Medulla oblongata (tissue), 1 donor: Measurements from ENCODE around the gene COL21A1.

Experiments
- DNase-seq: peaks from one replicate; pipeline ENCODE4 v3.0.0-alpha.2; 2015; ENCODE audit errors: extremely low spot score

Gene COL21A1

DNA sequence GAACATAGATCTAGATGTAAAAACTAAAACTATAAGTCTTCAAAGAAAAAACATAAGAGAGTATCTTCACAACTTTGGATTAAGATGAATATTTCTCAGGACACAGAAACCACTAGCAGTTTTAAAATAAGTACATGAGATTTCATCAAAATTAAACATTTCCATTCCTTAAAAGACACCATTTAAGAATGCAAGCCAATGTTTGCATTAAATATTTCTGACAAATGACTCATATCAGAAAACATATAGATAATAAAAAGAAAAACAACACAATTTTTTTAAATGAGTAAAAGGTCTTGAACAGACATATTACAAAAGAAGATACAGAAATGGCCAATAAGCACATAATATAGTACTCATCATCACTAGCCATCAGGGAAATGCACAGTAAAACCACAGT, 59.7 kb downstream of the COL21A1 start:
- no peak for DNase-seq

DNA sequence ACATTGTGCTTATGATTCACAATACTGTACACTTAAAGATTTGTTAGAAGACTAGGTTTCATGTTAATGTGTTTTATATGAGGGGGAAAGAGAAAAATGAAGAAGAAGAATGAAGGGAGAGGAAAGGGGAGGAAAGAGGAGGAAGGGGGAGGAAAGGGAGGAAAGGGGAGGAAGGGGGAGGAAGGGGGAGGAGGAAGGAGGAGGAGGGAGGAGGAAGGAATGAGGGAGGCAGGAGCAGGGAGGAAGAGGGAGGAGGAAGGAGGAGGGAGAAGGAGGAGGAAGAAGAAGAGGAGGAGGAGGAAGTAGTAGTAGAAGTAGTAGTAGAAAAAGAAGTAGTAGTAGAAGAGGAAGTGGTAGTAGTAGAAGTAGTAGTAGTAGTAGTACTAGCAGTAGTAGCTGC, 70.6 kb downstream of the COL21A1 start:
- no peak for DNase-seq

GRCh38 chr6:56173228-56173627, 74.2 kb downstream of the COL21A1 start:
- no peak for DNase-seq

DNA sequence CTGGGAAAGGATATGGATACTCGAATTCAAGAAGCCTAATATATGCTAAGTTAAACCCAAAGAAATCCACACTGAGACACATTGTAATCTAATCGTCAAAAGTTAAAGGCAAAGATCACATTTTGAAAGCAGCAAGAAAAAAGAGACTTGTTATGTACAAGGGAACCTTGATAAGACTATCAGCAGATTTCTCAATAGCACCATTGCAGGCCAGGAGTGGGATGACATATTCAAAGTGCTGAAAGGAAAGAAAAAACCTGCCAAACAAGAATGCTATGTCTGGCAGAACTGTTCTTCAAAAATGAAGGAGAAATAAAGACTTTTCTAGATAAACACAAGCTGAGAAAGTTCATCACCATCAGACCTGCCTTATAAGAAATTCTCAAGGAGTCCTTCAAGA, 75.2 kb downstream of the COL21A1 start:
- no peak for DNase-seq

- no peak for DNase-seq
These were observed 78.0 kb downstream of the COL21A1 start for GRCh38 chr6:56169366-56169765.

GRCh38 chr6:56168596-56168995, 78.8 kb downstream of the COL21A1 start:
- no peak for DNase-seq

DNA sequence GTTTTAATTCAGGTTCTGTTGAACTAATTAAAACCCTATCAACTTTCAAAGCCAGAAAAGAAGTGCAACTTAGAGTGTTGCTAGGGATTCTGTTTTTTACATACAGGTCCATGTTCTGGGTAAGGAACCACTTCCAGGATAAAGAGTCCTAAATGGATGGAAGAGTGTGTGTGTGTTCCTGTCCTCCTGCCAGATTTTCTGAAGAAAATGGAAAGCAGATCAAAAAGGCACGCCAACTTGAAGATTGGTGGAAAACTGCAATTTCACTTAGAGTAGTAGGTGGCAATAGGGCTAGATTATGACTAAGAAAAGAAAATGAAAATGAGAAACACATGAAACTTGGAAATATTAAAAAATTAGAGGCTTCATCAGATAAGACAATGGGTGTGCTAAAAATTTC, 85.3 kb downstream of the COL21A1 start:
- DNase-seq: no peak

DNA sequence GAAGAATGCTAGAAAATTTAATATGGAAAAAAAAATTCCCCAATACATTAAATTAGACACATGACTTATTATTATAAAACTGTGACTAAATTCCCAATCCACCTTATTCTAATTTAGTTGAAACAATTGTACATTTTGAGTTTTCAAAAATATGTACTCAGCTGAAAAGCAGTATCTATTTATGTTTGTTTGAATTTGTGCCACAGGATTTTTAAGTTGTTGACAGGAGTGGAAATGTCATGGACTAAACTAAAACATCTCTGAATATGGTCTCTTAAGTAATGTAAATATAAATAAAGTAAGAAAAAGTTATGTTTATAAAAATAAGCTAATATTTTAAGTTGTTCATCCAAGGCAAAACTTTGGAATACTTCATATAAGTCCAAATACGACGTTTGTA, 86.9 kb downstream of the COL21A1 start:
- DNase-seq: no peak

DNA sequence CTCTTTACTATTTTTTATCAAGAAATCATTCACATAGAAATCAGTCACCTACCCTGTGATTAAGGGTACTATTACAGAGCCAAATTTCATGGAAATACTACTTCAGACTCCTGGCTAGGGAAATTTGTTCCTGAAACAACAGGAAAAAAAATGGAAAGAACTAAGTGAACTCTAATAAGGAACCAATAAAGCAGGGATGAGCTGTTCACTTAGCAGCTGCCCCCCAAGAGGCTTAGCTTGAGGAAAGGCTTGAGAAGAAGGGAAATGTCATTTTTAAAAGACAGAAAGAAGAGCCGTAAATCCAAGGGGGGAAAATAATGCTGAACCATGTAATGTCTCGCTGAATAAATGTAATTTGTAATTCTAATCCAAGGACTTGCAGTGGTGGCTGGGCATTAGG, 88.8 kb downstream of the COL21A1 start:
- DNase-seq: no peak

DNA sequence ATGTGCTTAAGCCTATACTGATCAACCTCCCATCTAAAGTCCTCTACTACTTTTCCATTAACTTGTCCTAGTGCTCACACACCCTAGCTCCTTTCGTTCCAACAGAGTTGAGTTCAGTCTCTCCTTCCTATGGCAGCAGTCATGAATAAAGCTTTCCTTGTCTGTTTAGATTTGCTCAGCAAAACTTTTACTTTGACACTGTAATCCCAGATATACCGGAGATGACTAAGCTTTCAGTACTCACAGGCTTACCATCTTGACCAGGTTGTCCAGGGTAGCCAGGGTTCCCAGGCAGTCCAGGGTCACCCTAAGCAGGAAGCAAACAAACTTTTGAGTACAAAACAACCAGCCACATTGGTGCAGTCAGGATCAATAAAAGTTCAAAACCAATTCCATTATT, 90.7 kb downstream of the COL21A1 start:
- DNase-seq: no peak

- DNase-seq: no peak
These were observed 91.7 kb downstream of the COL21A1 start for GRCh38 chr6:56155634-56156141.

DNA sequence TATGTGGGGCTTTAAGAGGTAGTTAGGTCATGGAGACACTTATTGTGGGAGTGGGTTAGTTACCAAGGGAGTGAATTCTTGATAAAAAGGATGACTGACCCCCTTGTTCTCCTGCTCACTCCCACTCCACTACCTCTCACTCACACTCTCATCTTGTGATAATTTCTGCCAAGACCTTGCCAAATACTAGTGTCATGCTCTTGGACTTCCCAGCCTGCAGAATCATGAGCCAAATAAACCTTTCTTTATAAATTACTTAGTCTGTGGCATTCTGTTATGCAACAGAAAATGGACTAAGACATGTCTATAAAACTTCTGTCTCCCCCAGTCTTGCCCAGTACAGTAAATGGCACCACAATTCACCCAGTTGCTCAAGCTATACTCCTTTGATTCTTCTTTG, 93.3 kb downstream of the COL21A1 start:
- no peak for DNase-seq

- DNase-seq: no peak
These were observed 94.8 kb downstream of the COL21A1 start for GRCh38 chr6:56152611-56153010.

DNA sequence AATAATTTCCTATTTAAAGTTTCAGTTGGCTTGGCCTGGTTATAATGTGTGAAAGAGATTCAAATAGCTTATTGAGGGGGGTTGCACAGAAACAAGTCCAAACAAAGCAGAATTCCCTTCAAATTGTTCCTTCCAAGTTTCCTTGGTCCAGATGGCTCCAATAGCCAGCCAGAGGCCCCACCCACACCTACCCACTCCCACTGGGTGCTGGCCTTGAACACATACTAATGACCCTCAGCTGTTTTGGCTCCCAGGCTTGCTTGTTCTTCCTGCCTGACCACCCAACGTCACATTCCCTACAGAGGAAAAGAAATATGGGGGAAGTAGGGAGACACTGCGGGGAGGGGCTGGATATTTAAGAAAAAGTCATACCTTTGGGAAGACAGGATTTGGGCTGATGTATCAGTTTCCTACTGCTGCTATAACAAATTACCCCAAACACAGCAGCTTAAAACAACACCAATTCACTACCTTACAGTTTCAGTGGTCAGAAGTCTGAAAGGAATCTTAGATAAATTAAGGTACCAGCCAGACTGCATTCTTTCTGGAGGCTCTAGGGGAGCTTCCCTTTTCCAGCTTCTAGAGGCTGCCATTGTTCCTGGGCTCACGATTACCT, 95.7 kb downstream of the COL21A1 start:
- no peak for DNase-seq

DNA sequence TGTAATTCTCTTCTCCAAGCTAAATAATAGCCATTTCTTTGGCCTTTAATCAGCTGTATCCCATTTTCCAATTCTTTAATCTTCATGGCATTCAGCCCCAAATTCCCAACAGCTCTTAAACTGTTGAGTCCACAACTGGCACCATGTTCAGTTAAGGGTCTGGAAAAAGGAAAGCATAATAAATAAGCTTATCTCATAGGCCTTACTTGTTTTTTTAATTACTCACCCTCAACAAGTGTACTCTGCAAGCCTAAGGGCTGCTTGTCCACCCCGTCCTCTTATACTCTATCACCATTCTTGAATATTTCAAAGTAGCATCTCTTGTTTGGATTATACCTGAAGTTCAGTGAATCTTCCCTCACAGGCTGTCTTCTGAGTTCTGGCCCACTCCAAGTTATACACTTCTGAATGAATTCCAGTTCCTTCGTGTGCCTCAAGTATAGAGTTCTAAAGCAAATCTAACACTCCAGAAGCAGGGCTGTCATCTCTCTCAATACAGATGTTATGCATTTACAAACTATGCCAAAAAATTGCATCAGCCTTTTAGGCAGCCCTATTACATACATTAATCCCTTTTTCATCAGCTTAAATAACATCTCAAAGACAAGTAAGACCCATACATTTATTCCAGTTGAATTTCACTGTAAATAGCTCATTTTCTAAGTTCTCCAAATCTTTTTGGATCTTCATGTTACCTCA, 98.7 kb downstream of the COL21A1 start:
- DNase-seq: no peak

- DNase-seq: no peak
These were observed 99.6 kb downstream of the COL21A1 start for GRCh38 chr6:56147766-56148165.

DNA sequence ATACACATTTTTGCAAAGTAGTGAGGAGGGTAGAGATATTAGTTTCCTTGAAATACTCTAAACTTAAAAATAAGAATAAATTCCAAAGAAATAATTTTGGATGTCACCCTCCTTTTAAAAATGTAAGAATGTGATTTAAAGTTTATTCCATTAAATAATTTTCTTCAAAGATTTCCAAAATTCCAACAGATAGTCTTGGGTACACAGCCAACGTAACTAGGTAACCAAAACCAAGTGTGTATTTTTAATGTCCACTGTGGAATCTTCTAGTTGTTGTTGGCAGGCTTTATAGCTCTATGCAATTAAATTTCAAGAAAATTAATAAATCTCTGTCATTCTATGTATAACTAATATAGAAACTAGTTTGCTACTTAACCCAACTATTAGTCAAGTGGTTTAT, 101.3 kb downstream of the COL21A1 start:
- DNase-seq: no peak

- no peak for DNase-seq
These were observed 101.8 kb downstream of the COL21A1 start for GRCh38 chr6:56145616-56146015.

- no peak for DNase-seq
These were observed 102.6 kb downstream of the COL21A1 start for GRCh38 chr6:56144538-56145324.

DNA sequence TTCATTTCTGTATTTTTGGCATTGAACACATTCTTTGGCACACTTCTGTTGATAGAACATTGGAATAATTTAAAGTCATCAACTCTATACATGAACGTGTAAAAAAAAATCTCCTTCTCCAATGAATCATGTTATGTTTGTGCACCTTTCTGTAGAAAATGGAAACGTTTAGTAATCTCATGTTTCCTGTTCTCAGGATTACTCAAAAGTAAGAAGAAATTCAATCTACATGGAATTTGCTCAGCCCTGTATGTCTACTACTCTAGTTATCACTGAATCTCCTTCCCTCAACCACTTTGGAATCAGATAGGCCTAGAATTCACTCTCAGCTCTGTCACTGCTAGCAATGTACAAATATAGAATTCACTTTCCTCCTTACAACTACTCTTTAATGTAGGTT, 103.6 kb downstream of the COL21A1 start:
- DNase-seq: no peak

DNA sequence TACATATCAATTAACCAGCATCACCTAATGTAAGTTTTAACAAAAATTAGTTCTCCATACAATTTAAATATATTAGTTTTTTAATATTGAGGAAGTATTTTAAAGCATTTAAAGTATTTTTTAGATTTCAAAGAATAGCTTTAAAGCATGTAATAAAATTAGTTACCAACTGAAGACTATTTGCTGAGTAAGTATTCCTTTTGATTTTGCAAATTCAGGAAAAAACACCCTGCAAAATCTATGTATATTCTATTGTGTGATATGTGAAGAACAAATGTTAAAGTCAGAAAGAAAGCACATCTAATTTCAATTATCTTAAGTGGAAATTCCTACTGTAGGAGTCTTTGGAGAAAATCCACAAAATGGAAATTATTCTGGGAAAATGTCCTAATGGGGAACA, 107.3 kb downstream of the COL21A1 start:
- DNase-seq: no peak

DNA sequence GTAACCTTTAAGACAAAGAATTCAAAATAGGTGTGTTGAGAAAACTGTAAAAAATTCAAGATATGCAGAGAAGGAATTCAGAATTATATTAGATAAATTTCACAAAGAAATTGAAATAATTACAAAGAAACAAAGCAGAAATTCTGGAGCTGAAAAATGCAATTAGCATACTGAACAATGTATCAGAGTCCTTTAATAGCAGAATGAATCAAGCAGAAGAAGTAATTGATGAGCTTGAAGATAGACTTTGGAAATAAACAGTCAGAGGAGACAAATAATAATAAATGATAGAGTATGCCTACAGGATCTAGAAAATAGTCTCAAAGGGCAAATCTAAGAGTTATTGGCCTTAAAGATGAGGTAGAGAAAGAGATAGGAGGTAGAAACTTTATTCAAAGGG, 131.7 kb downstream of the COL21A1 start:
- no peak for DNase-seq

DNA sequence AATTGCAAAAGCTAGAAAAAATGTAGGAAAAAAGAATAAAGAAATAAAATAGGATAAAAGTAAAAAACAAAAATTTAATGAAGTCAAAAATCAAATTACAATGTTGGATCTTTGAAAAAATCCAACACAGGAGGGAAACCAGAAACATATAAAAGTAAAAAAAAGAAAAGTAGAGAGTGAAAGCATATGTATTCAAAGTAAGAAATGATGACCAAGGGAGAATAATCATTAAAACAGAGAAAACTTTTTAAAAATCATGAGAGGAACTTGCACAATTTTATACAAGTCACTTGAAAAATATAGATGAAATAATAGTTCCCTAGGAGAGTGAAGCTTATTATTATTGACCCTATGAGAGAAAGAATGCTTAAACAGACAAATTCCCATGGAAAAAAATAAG, 138.2 kb downstream of the COL21A1 start:
- DNase-seq: no peak
